DMS53 treated with DMSO at 0.1 percent for 48 hours (cell line): ENCODE data around the gene LRRC15.

ENCODE experiments used
- DNase-seq: peaks from one replicate; lab custom pipeline; 2025; ENCODE audit not compliant: unreplicated experiment; lab: John Stamatoyannopoulos, UW

Gene LRRC15

DNA sequence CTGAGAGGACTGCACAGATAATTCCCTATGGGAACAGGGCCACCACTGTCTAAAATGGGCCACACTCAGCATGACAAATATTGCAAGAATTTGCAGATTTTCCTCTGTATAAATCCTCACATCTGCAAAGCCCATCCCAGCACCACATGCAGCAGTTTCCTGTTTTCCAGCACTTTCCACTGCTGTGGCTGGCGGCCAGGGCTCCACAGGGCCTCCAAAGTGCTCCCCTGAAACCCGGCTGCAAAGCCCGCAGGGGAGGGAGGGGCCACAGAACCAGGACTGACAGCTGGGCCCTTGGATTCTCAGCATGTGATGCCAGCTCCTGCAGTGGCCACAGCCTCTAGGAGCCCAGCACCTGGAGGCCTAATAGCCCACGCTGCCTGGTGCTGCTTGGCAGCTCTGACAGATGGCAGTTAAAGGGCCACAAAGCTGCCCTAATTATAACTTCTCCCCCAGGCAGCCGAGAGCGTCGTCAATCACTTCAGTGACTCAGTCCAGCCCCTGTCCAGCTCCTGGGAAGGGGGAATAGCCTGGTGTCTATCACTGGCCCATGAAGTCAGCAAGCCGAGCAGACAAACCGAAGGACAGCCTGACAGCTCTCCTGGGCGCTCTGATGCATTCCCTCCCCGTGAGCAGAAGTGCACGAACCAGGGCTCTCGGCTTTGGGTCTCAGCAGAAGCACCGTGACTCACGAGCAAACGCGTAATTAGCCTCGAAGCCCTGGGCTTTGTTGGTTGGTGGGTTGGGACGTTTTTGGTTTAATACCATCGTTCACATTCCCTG, 4.7 kb downstream of the LRRC15 start:
- no peak for DNase-seq

DNA sequence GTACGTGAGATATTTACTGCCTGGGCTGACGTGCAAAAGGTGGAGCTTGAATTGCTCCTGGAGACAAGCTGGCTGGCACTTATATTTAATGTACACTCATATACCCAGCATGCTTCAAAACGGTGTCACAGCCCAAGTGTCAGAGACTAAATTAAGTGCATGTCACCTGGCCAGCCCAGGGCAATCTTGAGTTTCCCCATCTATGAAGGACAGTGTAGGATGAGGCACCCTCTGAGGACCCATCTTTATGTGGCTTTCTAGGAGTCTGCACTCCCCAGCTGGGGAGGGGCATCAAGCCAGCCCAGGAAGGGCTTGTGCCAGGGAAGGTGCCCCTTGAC, 5.3 kb downstream of the LRRC15 start:
- no peak for DNase-seq

DNA sequence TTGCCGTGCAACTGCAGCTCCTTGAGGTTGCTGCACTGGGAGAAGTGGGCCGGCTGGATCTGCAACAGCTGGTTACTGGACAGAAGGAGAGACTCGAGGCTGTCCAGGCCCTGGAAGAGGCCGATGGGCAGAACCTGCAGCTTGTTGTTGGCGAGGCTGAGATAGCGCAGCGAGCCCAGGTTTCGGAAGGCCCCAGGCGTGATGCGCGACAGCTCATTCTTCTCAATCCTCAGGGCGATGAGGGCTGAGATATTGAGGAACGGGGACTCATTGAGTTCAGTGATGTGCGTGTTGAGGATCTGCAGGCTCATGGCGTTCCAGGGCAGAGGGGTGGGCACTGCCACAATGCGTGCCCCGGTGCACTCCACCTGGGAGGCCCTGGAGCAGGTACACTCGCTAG, 9.0 kb downstream of the LRRC15 start:
- DNase-seq = no peak

DNA sequence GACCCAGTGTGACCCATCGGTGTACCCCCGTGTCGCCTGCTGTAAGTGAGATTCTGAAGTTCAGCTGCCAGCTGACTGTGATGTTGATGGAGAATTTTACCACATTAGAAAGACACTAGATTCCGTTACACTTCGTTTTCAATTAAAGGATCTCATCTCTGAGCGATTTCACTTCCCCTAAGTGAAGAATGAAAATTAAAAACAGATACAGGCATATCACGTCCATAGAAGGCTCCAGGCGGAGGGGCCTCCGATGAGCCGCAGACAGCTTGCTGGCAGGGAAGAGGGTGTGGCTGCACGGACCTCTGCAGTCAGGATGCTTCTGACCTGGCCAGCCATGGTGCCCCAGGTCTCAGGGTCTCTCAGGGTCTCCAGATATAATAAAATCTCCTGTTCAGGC, 11.9 kb downstream of the LRRC15 start:
- no peak for DNase-seq

DNA sequence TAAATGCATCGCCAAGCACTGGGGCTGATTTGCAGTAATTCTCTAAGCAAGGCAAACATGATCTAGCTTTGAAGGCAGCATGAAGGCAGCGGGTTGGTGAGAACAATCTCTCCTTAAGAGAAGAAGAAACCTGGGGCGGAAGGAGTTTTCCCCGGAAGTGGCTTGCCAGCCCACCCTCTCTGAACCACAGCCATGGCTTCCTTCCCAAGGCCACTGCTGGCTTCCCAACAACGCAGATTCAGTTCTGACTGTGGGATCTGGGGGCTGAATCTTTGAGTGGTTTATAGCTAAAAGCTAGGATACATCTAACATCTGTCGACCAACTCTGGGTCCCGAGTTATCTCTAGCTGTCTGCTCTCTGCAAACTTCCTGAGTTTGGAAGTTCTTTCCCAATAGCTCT, 14.2 kb downstream of the LRRC15 start:
- no peak for DNase-seq

DNA sequence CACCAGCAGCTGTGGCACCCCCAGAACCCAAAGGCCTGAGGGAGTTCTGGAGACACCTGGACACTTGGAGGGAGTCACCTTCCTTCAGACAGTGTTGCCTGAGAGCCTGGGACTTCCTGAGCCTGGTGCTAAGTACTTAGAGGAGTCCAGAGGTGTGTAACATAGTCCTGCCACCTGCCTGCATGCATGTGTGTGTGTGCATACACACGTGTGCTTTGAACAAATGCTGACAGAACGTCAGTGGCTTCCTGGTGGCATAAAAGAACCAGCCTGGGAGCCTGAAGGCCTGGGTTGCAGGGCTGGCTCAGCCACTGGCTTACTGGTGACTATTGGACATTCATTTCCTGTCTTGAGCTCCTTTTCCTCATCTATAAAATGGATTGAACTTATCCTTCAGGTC, 15.2 kb downstream of the LRRC15 start:
- DNase-seq = no peak

DNA sequence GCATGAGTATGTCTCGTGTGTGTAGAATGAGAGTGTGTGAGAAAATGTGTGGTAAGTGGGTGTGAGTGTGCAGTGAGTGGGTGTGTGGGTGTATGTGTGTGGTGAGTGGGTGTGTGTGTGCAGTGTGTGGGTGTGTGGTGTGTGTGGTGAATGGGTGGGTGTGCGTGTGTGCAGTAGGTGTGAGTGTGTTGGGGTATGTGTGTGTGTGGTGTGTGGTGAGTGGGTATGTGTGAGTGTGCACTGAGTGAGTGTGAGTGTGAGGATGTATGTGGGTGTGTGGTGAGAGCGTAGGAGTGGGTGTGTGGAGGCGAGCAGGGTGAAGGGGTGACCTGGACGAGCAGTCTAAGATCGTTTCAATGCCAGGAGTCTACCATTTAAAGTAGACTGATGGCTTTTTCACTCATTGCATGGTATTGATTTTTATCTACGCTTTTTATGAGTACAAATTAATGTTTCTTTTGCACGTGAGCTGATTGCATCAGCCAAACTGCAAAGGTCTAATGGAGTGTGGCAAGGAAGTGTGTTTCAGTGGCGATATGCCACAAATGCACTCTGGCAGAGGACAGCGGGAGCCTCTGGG, 16.8 kb downstream of the LRRC15 start:
- no peak for DNase-seq

DNA sequence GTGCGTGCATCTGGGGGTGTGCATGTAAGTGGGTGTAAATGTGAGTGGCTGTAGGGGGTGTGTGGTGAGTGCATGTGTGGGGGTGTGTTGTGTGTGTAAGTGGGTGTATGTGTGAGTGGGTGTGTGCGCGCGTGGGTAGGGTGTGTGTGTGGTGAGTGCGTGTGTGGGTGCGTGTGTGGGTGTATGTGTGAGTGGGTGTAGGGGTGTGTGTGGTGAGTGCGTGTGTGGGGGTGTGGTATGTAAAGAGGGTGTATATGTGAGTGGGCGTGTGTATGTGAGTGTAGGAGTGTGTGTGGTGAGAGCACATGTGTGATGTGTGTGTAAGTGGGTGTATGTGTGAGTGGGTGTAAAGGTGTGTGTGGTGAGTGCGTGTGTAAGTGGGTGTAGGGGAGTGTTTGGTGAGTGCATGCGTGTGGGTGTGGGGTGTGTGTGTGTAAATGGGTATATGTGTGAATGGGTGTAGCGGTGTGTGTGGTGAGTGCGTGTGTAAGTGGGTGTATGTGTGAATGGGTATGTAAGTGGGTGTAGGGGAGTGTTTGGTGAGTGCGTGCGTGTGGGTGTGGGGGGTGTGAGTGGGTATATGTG, 17.5 kb downstream of the LRRC15 start:
- DNase-seq = no peak

DNA sequence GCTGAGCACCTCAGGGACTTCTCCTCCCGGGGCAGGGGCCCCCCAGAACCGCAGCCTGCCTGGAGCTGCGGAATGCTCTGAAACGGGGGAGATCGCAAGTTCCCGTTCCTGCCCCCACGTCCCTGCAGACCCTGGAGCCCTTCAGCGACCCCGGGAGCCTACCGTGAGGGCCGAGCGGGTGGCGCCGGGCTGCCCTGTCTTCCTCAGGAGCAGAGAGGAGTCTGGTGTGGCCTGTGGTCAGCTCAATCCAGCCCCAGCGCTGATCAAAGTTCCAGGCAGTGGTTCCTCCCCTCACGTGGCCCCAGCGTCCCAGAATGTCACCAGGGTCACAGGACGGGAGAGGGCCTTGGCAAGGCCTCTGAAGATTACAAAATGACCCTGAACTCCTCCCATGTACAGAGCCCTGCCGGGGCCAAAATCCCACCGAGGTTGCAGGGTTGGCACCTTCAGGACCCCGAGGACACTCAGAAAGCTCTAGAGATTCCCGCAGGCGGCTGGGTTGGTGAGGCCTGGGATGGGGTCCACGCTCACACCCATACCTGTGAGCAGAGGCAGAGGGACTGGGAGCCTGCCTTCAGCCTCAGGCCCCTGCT, 18.4 kb downstream of the LRRC15 start, which contains the start of gene CPN2:
Gene CPN2, minus strand, starts transcription at position 249 of the 593 bp plus-strand sequence. CDS start 8,626 bp downstream, outside the sequence.
- no peak for DNase-seq

DNA sequence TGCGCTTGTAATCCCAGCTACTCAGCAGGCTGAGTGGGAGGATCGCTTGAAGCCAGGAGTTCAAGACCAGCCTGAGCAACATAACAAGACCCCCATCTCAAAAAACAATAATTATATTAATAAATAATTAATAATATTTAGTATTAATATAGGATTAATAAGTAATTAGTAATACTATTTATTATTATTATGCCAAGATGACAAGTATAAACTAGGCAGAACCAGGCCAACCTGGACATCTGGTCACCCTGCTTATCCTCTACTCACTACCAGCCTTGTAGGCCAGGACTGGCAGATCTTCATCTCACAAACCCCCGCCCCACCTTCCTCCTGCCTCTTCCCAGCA, 18.8 kb downstream of the LRRC15 start:
- DNase-seq = no peak

DNA sequence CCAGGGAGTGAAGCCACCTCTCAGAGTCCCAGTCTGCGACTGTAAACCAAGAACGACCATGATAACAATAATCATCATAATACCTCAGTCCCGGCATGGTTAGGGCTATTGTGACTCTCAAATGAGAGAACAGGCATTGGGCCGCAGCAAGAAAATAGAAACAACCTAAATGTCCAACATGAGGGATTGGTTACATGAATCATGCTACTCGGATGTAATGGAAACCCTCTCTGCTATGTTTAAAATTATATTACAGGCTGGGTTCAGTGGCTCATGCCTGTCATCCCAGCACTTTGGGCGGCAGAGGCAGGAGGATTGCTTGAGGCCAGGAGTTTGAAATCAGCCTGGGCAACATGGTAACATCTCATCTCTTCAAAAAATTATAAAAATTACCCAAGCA, 21.2 kb downstream of the LRRC15 start:
- DNase-seq = no peak

DNA sequence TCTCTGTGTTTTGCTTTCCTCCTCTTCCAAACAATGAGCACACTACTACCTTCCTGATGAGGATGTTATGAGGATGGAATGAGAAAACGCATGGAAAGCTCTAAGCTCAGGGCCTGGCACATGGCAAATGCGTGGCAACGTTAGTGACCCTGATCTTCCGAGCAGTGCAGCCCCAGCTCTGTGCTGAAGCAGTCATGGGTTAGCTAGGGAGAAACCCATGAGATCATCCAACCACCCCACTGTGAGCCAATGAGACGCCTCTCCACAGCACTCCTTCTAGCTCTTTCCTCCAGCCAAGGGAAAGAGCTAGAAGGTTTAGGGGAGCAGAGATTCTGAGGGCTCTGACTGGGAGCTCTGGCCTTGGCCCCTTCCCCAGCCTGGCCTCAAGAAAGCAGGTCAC, 22.9 kb downstream of the LRRC15 start:
- DNase-seq = no peak

DNA sequence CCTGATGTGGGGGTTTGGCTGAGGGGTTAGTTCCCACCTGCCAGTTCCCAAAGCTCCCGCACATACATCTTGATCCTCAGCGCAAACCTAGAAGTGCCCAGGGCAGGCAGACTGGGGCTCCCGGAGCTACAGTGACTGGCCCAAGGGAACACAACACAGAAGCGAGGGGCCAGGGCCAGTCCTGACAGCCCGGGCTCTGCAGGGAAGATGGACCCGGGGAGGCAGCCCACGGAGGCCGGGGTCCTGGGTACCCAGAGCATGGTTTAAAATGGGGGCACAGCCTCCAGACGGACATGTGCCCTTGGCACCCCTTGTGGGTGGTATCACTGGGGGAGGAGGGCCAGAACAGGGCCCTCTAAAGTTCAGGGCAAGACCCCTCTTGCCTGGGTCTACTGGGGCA, 23.5 kb downstream of the LRRC15 start:
- DNase-seq = no peak

DNA sequence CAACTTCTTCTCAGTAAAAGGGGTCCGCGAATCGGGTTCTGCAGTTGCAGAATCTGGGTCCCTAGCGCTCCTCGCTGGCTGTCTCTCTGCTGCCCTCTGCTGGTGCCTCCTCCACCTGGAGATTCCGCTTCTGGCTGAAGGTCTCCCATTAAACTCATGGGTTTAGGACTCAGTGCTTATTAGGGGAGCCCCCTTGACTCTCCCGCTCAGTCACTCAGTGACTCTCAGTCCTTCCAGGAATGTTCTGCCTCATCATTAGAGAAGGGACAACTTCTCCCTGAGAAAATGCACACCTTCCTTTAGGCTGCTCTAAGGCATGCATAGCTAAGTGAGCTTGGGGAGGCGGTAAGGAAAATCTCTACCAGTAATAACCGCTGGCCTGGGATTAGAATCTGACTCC, 25.5 kb downstream of the LRRC15 start:
- peak; percentile 19 for DNase-seq

DNA sequence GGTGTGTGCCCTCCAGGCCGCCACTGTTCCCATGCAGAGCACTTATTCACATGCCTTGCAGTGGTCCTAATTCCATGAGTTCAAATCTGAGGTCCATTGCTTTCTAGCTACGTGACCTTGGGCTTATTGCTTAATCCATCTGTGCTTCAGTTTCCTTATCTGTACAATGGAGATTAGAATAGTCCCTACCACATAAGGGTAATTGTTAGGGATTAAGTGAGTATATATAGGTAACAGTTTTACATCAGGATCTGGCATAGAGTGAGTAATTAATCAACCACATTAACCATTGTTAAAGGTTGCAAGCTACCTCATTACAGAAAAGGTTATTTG, 26.0 kb downstream of the LRRC15 start:
- no peak for DNase-seq

DNA sequence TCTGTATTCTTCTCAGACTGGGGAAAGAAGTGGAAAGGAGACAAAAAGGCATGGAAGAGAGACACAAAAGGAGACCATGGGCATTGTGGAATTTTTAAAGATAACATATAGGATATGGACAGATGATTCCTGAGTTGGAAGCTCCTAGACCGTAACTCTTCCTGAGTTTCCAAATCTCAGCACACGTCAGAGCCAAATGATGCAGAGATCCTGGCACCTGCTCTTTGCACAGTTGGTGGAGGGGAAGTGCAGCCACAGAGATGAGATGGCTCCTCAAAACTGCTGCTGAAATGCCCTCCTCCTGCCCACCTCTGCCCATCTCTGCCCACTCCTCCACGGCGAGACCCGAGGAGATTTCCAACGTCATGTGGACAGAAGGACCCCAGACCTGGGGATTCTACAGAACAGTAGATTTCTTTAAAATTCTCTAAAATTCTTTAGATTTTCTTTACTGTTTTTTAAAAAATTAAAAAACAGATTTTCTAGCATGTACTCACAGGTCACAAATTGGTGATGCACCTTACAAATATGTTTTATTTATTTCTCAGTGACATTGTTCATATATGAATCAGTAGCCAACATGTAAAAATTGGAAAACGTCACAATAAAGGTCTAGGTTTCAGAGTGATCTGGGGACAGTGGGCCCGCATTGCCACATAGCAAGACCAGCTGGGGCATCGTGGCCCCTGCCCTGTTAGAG, 26.5 kb downstream of the LRRC15 start:
- DNase-seq = no peak

DNA sequence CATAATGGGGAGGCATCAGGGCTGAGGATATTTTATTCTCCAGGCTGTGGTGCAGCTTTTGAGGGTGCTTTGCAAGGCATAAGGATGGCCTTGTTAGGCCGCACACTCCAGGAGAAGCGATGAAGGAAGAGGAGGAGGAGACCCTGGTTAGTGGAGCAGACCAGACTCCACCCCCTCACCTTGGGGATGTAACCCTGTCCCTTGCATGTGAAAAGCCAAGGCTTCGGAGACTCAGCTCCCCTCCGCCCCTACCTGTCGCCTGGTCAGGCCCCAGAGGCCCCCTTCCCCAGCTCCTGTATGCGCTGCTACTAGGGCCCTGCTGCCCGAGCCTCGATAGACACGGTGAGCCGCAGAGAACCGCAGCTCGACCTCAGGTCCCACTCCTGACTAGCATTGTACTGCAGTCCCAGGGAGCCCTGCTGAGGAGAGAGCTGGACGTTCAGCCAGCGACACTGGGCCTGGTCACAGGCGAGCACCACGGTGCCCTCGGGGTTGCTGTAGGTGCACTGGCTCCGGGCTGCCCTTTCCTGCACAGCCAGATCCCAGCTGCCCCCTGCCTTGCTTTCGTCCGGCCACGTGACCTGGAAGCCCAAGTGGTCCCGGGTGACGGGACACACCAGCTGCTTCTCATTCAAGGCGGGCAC, 28.7 kb downstream of the LRRC15 start:
- no peak for DNase-seq

DNA sequence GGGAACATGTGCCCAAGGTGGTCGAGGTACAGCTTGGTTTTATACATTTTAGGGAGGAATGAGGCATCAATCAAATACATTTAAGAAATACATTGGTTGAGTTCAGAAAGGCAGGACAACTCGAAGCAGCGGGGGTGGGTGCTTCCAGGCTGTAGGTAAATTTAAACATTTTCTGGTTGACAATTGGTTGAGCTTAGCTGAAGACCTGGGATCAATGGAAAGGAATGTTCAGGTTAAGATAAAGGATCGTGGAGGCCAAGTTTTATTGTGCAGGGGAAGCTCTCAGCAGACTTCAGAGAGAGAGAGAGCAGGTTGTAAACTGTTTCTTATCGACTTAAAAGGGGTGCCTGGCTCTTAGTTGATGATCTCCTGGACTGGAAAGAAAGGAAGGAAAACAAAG, 29.7 kb downstream of the LRRC15 start:
- no peak for DNase-seq

DNA sequence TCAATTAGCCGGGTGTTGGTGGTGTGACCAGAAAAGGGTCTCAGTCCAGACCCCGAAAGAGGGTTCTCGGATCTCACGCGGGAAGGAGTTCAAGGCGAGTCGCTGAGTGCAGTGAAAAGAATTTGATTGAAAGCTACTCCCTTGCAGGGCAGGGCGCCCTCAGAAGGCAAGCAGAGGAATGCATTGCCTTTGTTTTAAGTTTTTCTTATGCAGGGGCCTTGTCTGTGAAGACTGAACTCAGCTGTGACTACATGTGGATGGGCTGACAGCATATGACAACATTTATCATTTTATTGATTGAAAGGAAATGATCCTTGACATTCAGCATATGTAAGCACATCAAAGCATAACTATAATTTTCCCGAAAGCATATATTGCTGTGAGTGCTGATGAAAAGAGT, 30.2 kb downstream of the LRRC15 start:
- DNase-seq = no peak

DNA sequence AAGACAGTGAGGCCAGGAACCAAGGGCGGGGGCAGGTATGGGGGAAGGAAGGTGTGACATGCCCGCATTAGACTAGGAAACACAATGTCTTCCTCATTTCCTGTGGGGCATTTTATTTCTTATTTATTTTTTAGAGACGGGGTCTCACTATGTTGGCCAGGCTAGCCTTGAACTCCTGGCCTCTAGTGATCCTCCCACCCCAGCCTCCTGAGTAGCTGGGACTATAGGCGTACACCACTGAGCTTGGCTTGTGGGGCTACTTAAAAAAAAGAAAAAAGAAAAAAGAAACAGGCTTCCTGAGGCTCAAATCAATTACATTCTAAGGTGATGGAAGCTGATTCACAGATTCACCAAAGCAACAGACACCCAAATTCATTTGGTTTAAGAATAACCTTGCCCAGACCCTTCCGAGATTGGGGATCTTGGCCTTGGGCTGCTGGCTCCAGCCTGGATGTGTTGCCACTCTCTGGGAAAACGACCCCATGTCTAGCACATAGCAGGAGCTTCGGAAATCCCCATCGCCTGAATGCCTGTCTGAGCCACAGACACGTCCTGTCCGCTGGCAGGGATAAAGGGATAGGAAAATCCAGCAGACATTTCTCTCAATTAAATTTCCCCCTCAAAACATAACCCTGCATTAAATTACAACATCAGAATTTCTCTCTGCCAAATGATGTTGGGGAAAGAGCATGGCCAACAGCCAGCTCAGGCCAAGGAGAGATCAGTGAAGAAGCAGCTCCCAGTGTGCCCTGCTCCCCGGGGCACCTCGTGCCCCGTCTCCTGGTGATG, 31.4 kb downstream of the LRRC15 start:
- no peak for DNase-seq
